GM10248 (cell line): ENCODE data around the gene ZNF385B.

Experiments
- CTCF ChIA-PET: fragments of 300-600 bp; sonication (Branson Sonifier 250); formaldehyde crosslinking; extraction: SDS; loops from one replicate; lab custom pipeline; 2021; ENCODE audit warnings: antibody characterized with exemption; lab: Yijun Ruan, JAX
- POLR2A ChIA-PET: fragments of 350-650 bp; sonication (Branson Sonifier 250); formaldehyde crosslinking; extraction: SDS; loops from one replicate; lab custom pipeline; 2020; ENCODE audit warnings: antibody characterized with exemption; lab: Yijun Ruan, JAX
- DNase-seq: peaks from one replicate; pipeline ENCODE4 v3.0.0; 2012; ENCODE audit errors: extremely low spot score
- TF ChIP-seq, protein P1 (sequence below): IDR thresholded peaks from 2 replicates; pipeline ENCODE4 v1.5.1; 2012; ENCODE audit warnings: mild to moderate bottlenecking, low read depth; ENCODE audit errors: extremely low read depth, missing control alignments, control extremely low read depth

The ZNF385B gene

GRCh38 chr2:179695486-179695885 lies 165.9 kb downstream of the ZNF385B start:
- ChIA-PET POLR2A (no interaction called here), CTCF (no interaction called here)
- TF ChIP-seq, protein P1, sequence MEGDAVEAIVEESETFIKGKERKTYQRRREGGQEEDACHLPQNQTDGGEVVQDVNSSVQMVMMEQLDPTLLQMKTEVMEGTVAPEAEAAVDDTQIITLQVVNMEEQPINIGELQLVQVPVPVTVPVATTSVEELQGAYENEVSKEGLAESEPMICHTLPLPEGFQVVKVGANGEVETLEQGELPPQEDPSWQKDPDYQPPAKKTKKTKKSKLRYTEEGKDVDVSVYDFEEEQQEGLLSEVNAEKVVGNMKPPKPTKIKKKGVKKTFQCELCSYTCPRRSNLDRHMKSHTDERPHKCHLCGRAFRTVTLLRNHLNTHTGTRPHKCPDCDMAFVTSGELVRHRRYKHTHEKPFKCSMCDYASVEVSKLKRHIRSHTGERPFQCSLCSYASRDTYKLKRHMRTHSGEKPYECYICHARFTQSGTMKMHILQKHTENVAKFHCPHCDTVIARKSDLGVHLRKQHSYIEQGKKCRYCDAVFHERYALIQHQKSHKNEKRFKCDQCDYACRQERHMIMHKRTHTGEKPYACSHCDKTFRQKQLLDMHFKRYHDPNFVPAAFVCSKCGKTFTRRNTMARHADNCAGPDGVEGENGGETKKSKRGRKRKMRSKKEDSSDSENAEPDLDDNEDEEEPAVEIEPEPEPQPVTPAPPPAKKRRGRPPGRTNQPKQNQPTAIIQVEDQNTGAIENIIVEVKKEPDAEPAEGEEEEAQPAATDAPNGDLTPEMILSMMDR = no peak
- DNase-seq = no peak

DNA sequence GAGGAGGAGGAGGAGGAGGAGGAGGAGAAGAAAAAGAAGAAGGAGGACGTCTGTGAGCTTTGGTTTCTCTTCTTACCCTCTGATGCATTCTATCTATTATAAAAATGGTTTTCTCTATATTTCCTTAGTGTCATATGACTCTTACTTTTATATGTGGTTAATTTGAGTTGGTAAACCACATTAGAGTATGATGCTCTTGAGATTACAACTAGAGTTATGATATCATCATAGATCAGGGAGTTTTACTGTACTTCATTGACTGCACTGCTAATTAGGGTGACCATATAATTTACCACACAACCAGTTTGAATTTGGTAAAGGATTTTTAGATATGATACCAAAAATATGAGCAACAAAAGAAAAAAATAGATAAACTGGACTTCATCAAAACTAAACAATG lies 166.4 kb downstream of the ZNF385B start:
- DNase-seq = no peak
- TF ChIP-seq, protein P1 = no peak
- ChIA-PET POLR2A (no interaction called here), CTCF (no interaction called here)

DNA sequence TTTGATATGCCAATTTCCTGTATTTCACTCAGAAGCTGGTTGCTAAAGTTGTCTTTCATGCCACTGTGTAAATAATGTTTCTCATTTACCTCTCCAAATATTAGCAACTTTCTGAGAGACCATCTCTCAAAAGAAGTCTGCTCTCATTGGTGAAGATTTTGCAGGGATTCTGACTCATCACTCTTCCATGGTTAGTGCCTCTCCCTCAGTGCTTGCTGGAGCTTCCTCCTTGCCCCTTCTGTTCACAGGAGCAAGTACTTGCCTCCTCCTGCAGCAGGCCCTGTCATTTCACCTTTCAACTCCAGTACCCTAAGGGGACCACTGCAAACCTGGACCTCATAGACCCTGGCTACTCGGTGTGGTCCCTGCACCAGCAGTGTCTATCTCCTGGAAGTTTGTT lies 168.8 kb downstream of the ZNF385B start:
- CTCF ChIA-PET = no interaction called here
- DNase-seq = no peak
- POLR2A ChIA-PET = interaction anchor here (0.6 kb wide), 1 partner anchor 443 kb away, joined by 3 read pairs; no protein-coding TSS in a partner anchor
- TF ChIP-seq, protein P1 = no peak

GRCh38 chr2:179692043-179692442 lies 169.4 kb downstream of the ZNF385B start:
- POLR2A ChIA-PET = interaction anchor here (0.6 kb wide), 1 partner anchor 442 kb away, joined by 3 read pairs; no protein-coding TSS in a partner anchor
- CTCF ChIA-PET = no interaction called here
- TF ChIP-seq, protein P1 = no peak
- DNase-seq = no peak

- POLR2A ChIA-PET = no interaction called here
- DNase-seq = no peak
- CTCF ChIA-PET = no interaction called here
- TF ChIP-seq, protein P1 = no peak
Observed at GRCh38 chr2:179691235-179691634, 170.2 kb downstream of the ZNF385B start.

DNA sequence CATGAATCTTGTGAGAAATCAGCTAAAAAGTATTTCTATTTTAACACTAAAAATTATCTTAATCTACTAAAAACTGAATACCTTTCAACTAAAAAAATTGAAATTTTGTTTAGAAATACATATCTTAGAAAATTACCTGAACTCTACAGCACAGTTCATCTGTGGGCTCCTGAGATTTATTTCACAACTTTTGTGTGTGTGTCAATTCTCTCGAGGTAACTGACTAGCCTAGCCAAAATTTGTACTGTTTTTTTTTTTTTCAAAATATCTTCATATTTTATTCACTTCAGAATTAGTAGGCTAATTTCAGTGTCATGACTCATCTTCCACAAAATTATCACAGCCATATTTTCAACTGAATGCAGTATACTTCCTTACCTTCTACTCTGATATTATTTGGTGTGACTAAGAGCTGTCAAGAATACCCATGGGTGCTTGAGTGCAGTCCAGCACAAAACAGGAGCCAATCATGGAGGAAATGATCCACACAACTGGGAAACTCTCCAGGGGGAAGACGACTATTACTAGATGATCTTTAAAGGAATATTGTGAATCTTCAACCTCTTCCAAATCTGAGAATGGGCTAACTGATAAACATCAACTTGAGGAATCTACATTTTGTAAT lies 174.6 kb downstream of the ZNF385B start:
- DNase-seq = no peak
- TF ChIP-seq, protein P1 = no peak
- CTCF ChIA-PET = interaction anchor here (1.3 to 1.5 kb wide), 3 partner anchors 10 to 27 kb away, joined by 3 to 4 read pairs (median 3); no protein-coding TSS in a partner anchor
- POLR2A ChIA-PET = no interaction called here
